ENCODE measurements around the gene KLHDC7B.

KLHDC7B gene

GRCh38 chr22:50545522-50546325 lies at the start of gene KLHDC7B:
TSS of gene KLHDC7B (plus strand) at chr22:50545899. CDS start at chr22:50546244, 345 bp downstream.
- DNase-seq (ENCODE audit: low read depth), result peak; percentile 29

- DNase-seq (ENCODE audit: low read depth), result no peak
Observed at GRCh38 chr22:50497093-50497492, 48.6 kb upstream of the KLHDC7B start.

GRCh38 chr22:50498322-50498890 lies 47.3 kb upstream of the KLHDC7B start:
- peak; percentile 31 for DNase-seq (ENCODE audit: low read depth)

- DNase-seq (ENCODE audit: low read depth), result no peak
Observed at GRCh38 chr22:50500452-50500851, 45.2 kb upstream of the KLHDC7B start.

- DNase-seq (ENCODE audit: low read depth), result no peak
Observed at GRCh38 chr22:50502096-50502495, 43.6 kb upstream of the KLHDC7B start.

GRCh38 chr22:50502628-50503474 lies 42.8 kb upstream of the KLHDC7B start:
- DNase-seq (ENCODE audit: low read depth), result no peak

GRCh38 chr22:50503475-50504145 lies 42.1 kb upstream of the KLHDC7B start:
- no peak for DNase-seq (ENCODE audit: low read depth)

GRCh38 chr22:50504369-50505211 lies 41.1 kb upstream of the KLHDC7B start:
- DNase-seq (ENCODE audit: low read depth), result no peak

- no peak for DNase-seq (ENCODE audit: low read depth)
Observed at GRCh38 chr22:50505276-50505775, 40.4 kb upstream of the KLHDC7B start.

- no peak for DNase-seq (ENCODE audit: low read depth)
Observed at GRCh38 chr22:50505776-50506610, 39.7 kb upstream of the KLHDC7B start.

- DNase-seq (ENCODE audit: low read depth), result no peak
Observed at GRCh38 chr22:50506611-50507420, 38.9 kb upstream of the KLHDC7B start.

- DNase-seq (ENCODE audit: low read depth), result no peak
Observed at GRCh38 chr22:50507421-50507990, 38.2 kb upstream of the KLHDC7B start, which contains the start of gene LMF2. TSS of gene LMF2 (minus strand) at chr22:50507702. CDS start at chr22:50507675, 27 bp downstream.

- peak; percentile 93 for DNase-seq (ENCODE audit: low read depth)
Observed at GRCh38 chr22:50507991-50508884, 37.5 kb upstream of the KLHDC7B start, which contains the start of gene NCAPH2. TSS of gene NCAPH2 (plus strand) at chr22:50508224. CDS start at chr22:50508338, 114 bp downstream.

- DNase-seq (ENCODE audit: low read depth), result no peak
Observed at GRCh38 chr22:50508897-50509296, 36.8 kb upstream of the KLHDC7B start.

GRCh38 chr22:50513175-50513574 lies 32.5 kb upstream of the KLHDC7B start:
- DNase-seq (ENCODE audit: low read depth), result no peak

- no peak for DNase-seq (ENCODE audit: low read depth)
Observed at GRCh38 chr22:50516068-50516467, 29.6 kb upstream of the KLHDC7B start.

GRCh38 chr22:50516891-50517290 lies 28.8 kb upstream of the KLHDC7B start:
- DNase-seq (ENCODE audit: low read depth), result no peak
